ENCODE data around the gene TULP3. TPM values are rescaled to one million over a fixed set of nuclear protein-coding genes. Genes with fewer than 3 reads are reported as not detected.

TULP3 gene
- total and polyA plus RNA-seq, 7 donors = 3.9 to 9.1 (median 7.1) TPM

DNA sequence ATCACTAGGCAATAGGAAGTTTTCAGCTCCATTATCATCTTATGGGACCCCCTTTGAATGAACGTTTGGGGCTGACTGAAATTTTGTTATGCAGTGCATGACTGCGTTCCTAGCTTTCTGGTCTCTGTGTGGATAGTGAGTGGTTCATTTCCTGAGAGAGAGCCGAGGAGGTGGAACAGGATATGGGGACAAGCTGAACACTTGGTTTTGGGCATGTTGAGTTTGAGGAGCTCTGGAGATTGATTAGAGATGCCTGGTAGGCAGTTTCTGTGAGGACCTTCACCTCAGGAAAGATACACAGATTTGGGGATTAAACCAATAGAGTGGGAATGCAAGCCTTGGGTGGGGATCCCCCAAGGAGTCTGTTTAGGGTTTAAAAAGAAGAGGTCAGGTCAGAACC lies 96.2 kb downstream of the TULP3 start:
- H3K36me3 ChIP-seq (ENCODE audit: insufficient read depth in 1 of 2, low read depth in 1 of 2) = peaks cover 0 to 13% of the 10 kb centered on the region in 2 donors
- H3K4me1 ChIP-seq = peaks cover 37% of the 10 kb centered on the region
- no peaks in the 10 kb centered on the region for H3K27me3 ChIP-seq (ENCODE audit: insufficient read depth in 3 of 3, low read length in 2 of 3)
- 66 to 76% (median 70%) methylated on average over 3 of the region's 3 CpGs for WGBS, 3 donors
- H3K4me3 ChIP-seq = no peak overlapping the region
- intact Hi-C loops (cut with DNase I) = no loop called here
- ATAC-seq (no peak), DNase-seq (no peak)
- H3K27ac ChIP-seq = peak overlapping the region; percentile 46
- H3K9me3 ChIP-seq = no peaks in the 10 kb centered on the region
- TF ChIP-seq, protein P1, sequence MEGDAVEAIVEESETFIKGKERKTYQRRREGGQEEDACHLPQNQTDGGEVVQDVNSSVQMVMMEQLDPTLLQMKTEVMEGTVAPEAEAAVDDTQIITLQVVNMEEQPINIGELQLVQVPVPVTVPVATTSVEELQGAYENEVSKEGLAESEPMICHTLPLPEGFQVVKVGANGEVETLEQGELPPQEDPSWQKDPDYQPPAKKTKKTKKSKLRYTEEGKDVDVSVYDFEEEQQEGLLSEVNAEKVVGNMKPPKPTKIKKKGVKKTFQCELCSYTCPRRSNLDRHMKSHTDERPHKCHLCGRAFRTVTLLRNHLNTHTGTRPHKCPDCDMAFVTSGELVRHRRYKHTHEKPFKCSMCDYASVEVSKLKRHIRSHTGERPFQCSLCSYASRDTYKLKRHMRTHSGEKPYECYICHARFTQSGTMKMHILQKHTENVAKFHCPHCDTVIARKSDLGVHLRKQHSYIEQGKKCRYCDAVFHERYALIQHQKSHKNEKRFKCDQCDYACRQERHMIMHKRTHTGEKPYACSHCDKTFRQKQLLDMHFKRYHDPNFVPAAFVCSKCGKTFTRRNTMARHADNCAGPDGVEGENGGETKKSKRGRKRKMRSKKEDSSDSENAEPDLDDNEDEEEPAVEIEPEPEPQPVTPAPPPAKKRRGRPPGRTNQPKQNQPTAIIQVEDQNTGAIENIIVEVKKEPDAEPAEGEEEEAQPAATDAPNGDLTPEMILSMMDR (IDR thresholded peaks at IDR 0.05) = no peak

- Histone ChIP-seq H3K9me3 (no peaks in the 10 kb centered on the region), H3K4me1 (peaks cover 36% of the 10 kb centered on the region), H3K27me3 (ENCODE audit: insufficient read depth in 3 of 3, low read length in 2 of 3) (no peaks in the 10 kb centered on the region), H3K4me3 (no peak overlapping the region), H3K27ac (no peak overlapping the region), H3K36me3 (ENCODE audit: insufficient read depth in 1 of 2, low read depth in 1 of 2) (peaks cover 0 to 12% of the 10 kb centered on the region in 2 donors)
- ATAC-seq (no peak), DNase-seq (no peak)
- intact Hi-C loops (cut with DNase I) = no loop called here
- WGBS, 3 donors = 92 to 97% (median 97%) methylated on average over 5 of the region's 5 CpGs
- TF ChIP-seq, protein P1 (IDR thresholded peaks at IDR 0.05) = no peak
Measured at GRCh38 chr12:2988494-2988893, 97.8 kb downstream of the TULP3 start.

Other genes with a start within 250 kb of the TULP3 start
- 100 to 1,000 TPM in 2 of 4 donors, 10 to 100 TPM in 2; 80.7 to 122 (median 92.0) TPM for gene FKBP4, start 95.9 kb upstream of the TULP3 start, total RNA-seq
- gene FKBP4, start 95.9 kb upstream of the TULP3 start, polyA plus RNA-seq = 100 to 1,000 TPM in 1 of 3 donors, 10 to 100 TPM in 2; 62.4 to 116 (median 86.2) TPM
- 10 to 100 TPM in 2 of 4 donors, 1 to 10 TPM in 2; 5.1 to 12.0 (median 9.3) TPM for gene ITFG2, start 78.2 kb upstream of the TULP3 start, total RNA-seq
- 10 to 100 TPM in 1 of 3 donors, 1 to 10 TPM in 2; 7.8 to 12.8 (median 8.8) TPM for gene ITFG2, start 78.2 kb upstream of the TULP3 start, polyA plus RNA-seq
- 1 to 10 TPM in 2 of 4 donors, under 1 TPM in 2; 0.96 to 2.4 (median 1.1) TPM for gene NRIP2, start 55.9 kb upstream of the TULP3 start, total RNA-seq
- gene NRIP2, start 55.9 kb upstream of the TULP3 start, polyA plus RNA-seq = 1 to 10 TPM; 1.0 to 1.3 (median 1.3) TPM
- not detected for gene TEX52, start 33.9 kb upstream of the TULP3 start, total RNA-seq
- gene TEX52, start 33.9 kb upstream of the TULP3 start, polyA plus RNA-seq = not detected
- under 1 TPM in 3 of 4 donors, not detected in 1; 0.15 to 0.59 (median 0.52) TPM for gene FOXM1, start 13.7 kb upstream of the TULP3 start, total RNA-seq
- under 1 TPM; 0.17 to 0.20 (median 0.17) TPM for gene FOXM1, start 13.7 kb upstream of the TULP3 start, polyA plus RNA-seq
- gene RHNO1, start 13.7 kb upstream of the TULP3 start, total RNA-seq = 10 to 100 TPM in 1 of 4 donors, 1 to 10 TPM in 3; 1.8 to 11.7 (median 5.5) TPM
- gene RHNO1, start 13.7 kb upstream of the TULP3 start, polyA plus RNA-seq = 1 to 10 TPM; 3.1 to 7.9 (median 6.4) TPM
- gene TEAD4, start 68.5 kb downstream of the TULP3 start, total RNA-seq = 100 to 1,000 TPM in 3 of 4 donors, 10 to 100 TPM in 1; 96.2 to 236 (median 171) TPM
- 10 to 100 TPM; 71.2 to 88.7 (median 81.4) TPM for gene TEAD4, start 68.5 kb downstream of the TULP3 start, polyA plus RNA-seq
- gene TSPAN9, start 186.5 kb downstream of the TULP3 start, total RNA-seq = 10 to 100 TPM in 3 of 4 donors, 1 to 10 TPM in 1; 8.0 to 28.0 (median 13.4) TPM
- 10 to 100 TPM in 1 of 3 donors, 1 to 10 TPM in 2; 6.4 to 11.6 (median 9.8) TPM for gene TSPAN9, start 186.5 kb downstream of the TULP3 start, polyA plus RNA-seq